HS-27A (cell line): ENCODE measurements around the gene SHISA7.

Experiments used
- DNase-seq: peaks from one replicate; pipeline ENCODE4 v3.0.0-alpha.2; 2012; ENCODE audit warnings: low read depth, missing footprints

Gene SHISA7

DNA sequence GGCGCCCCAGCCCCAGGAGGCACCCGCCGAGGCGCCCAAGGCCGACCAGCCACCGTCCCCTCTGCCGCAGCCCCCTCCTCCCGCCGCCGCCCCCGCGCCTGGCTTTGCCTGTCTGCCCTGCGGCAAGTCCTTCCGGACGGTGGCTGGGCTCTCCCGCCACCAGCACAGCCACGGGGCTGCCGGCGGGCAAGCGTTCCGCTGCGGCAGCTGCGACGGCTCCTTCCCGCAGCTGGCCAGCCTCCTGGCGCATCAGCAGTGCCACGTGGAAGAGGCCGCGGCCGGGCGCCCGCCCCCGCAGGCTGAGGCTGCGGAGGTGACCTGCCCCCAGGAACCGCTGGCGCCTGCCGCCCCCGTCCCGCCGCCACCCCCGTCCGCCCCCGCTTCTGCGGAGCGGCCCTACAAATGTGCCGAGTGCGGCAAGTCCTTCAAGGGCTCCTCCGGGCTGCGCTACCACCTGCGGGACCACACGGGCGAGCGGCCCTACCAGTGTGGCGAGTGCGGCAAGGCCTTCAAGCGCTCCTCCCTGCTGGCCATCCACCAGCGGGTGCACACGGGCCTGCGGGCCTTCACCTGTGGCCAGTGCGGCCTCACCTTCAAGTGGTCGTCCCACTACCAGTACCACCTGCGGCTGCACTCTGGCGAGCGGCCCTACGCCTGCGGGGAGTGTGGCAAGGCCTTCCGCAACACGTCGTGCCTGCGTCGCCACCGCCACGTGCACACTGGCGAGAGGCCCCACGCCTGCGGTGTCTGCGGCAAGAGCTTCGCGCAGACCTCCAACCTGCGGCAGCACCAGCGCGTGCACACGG lies 39.3 kb upstream of the SHISA7 start:
- no peak for DNase-seq

DNA sequence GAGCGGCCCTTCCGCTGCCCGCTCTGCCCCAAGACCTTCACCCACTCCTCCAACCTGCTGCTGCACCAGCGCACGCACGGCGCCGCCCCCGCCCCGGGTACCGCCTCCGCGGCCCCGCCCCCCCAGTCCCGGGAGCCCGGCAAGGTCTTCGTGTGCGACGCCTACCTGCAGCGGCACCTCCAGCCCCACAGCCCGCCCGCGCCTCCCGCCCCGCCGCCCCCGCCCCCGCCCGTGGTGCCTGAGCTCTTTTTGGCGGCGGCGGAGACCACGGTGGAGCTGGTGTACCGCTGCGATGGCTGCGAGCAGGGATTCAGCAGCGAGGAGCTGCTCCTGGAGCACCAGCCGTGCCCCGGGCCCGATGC lies 38.7 kb upstream of the SHISA7 start:
- no peak for DNase-seq

DNA sequence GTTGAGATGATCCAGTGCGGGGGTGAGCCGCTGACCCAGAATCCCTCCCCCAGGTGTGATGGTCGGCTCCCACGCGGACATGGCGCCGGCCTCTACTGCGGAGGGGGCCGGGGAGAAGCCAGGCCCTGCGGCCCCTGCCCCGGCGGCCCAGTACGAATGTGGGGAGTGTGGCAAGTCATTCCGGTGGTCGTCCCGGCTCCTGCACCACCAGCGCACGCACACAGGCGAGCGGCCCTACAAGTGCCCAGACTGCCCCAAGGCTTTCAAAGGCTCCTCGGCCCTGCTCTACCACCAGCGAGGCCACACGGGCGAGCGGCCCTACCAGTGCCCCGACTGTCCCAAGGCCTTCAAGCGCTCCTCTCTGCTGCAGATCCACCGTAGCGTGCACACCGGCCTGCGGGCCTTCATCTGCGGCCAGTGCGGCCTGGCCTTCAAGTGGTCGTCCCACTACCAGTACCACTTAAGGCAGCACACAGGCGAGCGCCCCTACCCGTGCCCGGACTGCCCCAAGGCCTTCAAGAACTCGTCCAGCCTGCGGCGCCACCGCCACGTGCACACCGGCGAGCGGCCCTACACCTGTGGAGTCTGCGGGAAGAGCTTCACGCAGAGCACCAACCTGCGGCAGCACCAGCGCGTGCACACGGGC lies 38.2 kb upstream of the SHISA7 start:
- DNase-seq, result no peak

DNA sequence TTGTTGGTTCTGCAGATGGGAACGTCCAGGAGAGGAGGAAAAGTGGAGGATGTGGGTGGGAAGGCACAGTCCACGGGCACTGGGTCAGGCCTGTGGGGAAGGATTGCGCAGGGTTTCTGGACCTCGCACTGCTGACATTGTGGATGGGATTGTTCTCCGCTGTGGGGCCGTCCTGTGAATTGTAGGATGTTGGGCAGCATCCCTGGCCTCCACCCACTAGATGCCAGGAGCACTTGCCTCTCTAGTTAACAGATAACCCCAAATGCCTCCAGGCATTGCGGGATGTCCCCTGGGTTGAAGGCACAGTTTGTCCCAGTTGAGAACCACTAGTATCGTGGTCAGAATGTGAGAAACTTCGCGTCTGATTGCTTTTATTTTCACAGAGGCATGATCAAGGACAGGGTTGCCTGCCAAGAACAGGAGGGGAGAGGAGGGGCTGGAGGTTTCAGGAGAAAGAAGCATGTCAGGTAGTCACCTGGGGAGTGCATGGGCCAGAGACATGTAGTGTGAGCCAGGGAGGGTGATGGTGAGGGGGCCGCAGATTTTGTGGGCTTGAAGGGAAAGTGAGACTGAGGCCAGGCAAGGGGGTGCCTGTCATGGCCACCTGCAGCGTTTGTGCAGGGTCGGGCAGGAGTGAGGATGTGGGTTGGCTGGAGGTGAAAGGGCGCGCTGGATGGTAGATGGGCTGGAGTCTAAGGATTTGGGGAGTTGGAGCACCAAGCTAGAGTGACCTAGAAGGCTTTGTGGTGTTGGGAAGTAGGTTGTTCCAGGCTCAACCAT lies 36.5 kb upstream of the SHISA7 start:
- no peak for DNase-seq

DNA sequence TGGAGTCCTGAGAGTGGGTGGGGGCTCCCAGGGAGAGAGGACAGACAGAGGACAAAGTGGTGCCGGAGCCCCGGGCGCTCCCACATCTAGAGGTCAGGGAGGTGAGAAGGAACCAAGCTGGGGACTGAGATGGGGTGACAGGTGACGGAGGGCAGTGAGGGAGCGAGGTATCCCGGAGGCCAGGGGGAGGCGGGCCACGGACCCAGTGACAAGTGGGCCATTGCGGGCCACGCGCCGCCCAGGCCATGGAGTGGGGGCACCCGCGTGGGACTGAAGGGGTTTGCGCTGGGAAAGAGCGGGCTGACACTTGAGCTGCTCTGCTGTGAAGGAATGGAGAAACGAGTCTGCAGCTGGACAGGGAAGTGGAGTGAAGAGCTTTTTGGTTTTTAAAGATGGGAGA lies 35.9 kb upstream of the SHISA7 start:
- no peak for DNase-seq

DNA sequence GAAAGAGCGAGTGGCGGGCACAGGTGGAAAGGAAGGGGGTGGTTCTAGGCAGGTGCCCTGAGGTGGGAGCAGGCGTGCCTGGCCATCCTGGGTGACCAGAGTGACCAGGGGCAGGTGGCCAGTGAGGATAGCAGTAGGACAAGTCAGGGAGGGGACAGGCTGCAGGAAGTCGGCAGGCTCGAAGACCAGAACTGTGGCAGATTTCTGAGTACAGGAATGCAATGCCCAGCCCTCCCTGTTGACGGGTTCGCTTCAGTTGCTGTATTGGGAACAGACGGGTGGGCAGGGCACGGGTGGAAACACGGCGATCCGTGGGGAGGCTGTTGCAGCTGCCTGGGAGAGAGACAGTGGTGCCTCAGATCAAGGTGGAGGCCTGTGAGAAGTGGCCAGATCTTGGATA lies 35.3 kb upstream of the SHISA7 start:
- DNase-seq, result no peak

DNA sequence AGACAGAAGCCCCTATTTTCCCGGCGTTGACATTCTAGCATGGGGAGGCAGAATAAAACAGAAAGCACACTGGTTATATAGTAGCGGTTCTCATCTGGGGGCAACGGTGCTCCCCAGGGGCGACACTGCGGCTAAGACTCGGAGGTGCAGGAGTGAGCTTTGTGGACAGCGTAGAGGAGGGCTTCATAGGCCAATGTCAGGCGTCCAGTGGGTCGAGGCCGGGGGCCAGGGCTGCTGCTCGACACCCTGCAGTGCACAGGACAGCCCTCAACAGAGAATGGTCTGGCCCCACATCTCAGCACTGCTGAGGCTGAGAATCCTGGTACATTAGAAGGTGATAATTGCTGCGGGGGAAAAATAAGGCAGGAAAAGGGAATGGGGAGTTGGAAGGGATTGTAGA lies 34.8 kb upstream of the SHISA7 start:
- DNase-seq, result no peak

DNA sequence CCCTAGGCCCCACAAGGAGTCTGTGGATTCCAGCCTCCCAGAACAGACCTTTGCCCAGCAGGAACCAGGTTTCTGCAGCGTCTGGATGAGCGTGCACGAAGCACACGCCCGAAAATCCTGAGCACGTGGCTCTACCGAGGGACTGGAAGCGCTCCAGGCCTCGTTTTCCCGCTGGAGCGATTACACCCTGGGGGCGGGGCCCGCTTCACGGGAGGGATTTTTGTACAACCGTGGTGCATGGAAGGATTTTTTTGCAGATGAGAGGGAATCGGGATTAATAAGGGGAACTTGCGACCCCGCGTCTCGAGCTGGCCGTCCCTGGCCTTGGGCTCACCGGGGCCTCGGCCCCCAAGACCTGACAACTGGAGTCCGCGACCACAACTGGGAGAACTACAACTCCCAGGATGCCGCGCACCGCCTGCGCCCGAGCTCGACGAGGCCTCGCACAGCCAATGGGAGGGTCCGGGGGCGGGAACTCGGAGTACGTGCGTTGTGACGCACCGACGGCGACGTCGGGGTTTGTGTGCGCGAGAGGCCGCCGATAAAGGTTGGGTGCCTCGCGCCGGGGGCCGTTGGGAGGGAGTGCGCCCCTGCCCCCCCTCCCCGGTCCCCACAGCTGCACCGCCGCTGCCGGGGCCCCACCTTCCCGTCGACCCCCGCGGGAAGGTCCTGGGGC lies 33.1 kb upstream of the SHISA7 start, which contains the start of gene ZNF628:
Gene ZNF628 (plus strand): TSS at position 518 of the 676 bp plus-strand sequence. CDS start 3,294 bp downstream, outside the sequence.
- peak; percentile 99 for DNase-seq

DNA sequence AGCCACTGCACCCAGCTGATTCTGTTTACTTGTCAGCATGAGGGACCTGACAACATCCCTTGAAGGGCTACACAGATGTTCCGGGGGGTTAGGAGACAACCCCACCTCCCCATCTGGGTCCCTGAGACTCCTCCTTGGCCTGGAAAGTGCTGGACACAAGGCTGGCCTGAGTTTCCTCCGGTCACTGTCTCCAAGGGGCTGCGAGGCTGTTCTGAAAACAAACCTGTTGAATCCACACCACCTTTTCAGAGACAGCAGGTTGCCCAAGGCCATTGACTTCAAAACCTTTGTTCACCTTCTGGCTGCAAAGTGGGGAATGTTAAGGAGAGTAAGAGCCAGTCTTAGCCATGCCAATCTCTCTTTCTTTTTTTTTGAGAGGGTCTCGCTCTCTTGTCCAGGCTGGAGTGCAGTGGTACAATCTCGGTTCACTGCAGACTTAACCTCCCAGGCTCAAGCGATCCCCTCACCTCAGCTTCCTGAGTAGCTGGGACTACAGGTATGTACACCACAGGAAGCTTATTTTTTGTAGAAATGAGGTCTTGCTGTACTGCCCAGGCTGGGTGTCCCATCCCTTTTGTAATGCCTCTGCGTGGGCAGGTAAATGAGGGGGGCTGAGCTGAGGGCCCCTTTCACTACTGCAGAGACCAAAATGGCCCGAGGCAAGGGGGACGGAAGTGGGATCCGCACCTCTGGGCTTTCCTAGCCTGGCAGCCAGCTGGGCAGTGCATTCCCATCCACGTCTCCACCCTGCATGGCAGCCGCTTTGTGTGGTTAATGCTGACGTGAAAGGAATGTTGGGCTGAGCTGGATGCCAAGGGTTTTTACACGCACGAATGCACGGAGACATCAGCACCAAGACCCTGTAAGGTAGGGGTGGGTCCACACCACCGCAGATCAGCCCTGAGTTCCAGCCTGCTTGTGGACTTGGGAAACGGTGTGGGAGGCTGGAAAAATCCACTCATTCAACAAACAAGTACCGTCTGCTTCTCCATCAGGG lies 31.5 kb upstream of the SHISA7 start:
- peak; percentile 71 for DNase-seq

DNA sequence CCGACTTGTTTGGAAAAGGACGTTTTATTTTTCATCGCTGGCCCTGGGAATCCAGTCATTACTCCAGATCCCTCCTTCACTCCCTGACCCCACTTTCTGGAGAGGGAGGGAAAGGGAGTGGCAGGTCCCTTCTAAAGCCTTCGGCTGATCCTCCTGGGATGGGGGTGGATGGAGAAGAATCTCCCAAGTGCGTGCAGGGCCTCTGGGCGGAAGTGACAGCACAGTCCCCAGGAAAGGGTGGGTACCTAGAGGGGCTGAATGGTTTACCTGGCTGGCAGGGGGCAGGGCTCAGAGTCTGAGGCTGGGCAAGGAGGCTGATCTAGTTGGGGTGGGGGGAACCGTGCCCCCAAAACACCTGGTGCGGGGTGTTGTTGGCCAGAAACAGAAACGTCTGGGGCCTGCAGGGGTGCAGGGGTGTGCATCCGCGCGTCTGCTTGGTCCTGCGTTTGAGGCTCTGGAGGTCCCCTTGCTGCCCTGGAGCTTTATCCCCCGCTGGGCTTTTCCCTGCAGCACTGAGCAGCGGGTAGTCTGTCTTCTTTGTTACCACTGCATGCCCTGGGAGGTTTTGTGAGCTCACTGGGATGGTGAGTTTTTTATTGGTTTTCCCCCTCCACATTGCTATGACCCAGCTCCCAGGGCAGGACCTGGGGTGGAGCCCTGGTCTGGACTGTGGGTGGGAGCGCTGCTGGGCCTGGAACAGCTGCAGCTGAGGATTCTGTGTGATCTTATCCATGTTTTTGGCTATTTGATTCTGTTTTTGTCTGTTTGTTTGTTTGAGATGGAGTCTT lies 30.3 kb upstream of the SHISA7 start:
- DNase-seq, result no peak

DNA sequence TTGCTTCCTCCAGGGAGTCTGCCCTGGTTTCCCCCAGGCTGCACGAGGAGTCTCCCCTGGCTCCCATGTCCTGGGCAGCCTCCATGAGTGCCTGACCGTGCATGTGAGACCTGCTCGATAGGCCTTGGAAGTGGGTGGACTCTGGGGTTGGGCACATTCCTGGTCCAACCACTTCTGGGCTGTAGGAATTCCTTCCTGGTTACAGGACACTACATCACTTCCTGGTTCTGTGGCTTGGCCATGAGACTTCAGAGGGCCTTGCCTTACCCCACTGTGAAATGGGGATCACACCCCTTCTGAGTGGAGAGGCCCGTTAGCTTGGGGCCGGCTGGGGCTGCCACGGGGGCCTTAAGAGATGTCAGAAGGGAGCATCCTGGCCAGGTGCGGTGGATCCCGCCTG lies 29.4 kb upstream of the SHISA7 start:
- no peak for DNase-seq

DNA sequence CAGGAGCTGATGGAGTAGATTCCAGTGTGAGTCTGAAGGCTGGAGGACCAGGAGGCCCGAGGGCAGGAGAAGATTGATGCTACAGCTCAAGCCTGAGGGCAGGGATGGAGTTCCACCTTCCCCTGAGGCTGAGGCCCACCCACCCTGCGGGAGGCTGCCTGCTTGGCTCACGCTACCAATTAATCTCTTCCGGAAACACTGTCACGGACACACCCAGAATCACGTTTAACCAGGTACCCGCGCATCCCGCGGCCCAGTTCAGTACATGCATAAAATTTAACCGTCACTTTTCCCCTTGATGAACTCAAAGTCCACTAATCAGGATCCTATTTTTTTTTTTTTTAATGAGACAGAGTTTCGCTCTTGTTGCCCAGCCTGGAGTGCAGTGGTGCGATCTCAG lies 28.2 kb upstream of the SHISA7 start:
- no peak for DNase-seq

DNA sequence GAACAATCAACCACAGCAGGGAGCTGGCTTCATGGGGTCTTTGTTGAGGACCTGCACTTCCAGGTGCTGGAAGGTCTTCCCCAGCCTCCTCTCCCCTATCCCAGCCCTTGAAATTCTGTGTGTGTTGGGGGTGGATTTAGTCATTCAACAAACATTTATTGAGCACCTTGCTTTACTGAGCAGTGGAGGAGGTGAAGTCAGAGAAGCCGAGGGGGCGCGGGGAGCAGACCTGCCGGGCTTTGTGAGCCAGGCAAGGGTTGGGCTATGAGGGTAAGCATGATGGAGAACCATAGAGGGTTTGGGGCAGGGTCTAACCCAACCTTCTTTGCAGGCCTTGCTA lies 24.9 kb upstream of the SHISA7 start:
- no peak for DNase-seq

DNA sequence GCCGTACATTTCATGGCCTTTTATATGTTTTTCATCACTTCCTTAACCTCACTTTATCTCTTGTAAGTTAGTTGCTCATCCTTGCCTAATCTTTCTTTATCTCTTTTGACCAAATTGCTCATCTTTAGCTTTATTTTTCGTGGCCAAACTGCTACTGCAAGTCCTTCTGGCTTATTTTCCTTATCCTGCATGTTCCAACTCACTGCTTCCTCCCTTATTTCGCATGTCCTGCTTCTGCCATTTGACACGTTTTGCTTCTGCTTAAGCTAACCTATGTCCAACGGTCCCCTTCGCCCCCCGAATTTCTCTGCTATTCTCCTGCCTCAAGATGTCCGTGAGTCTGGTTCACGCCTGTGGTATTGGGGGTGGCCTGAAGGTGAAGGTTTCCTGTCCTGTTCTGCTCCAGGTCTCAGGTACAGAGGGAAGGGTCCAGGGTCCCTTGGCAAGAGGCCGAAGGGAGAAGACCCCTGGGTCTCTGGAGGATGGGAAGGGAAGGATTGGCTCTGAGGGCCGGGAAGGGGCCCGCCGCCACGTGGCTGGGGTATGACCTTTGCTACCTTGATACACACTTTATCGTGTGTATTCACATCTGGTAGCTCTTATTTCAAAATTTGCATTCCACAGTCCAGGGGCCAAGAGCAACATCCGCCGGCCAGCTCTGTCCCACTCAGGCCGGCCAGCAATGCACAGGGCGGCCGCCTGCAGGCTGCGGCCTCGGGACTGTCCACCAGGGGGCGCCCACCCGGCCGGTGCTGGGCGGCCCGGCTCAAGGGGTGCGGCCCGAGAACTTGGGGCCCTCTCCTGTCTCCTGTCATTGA lies 24.3 kb upstream of the SHISA7 start:
- DNase-seq, result no peak

DNA sequence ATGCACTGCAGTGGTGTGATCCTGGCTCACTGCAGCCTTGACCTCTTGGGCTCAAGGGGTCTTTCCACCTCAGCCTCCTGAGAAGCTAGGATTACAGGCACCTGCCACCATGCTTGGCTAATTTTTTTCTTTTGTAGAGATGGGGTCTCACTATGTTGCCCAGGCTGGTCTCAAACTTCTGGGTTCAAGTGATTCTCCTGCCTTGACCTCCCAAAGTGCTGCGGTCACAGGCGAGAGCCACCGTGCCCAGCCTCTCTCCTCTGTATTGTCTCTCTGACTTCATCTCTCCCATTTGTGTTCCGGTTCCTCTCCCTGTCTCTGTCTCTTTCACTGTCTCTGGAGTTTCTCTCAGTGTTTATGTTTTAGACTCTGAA lies 23.1 kb upstream of the SHISA7 start:
- no peak for DNase-seq

DNA sequence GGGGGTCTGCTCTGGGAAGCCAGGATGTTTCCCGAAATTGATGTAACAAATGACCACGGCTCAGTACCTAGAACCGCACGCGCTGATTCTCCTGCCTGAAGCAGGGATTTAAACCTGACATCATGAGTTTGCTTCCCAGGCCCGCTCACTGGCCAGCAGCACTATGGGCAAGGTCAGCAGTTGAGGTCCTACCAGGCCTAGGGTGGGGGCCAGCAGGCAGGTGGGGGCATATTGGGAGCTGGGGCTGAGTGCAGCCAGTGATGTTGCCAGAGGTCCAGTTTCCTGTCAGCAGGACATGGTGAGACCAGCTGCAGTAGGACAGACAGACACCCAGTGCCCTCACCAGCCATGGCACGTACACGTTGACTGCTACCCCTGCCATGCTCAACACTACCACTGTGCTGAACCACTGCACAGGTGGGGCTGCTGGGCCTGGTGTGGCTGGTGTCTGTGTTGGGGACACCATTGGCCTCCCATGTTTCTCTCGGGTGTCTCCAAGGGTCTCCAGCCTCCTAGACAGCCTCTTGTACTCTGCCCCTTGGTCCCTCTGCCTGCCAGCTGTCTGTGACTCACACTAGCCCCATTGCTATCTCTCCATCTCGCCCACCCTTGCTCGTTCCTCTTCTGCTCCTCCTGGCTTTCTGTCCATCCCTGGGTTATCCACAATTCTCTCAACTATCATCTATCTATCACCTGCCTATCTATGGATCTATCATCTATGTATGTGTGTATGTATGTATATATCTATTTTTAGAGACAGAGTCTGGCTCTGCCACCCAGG lies 22.6 kb upstream of the SHISA7 start:
- no peak for DNase-seq

DNA sequence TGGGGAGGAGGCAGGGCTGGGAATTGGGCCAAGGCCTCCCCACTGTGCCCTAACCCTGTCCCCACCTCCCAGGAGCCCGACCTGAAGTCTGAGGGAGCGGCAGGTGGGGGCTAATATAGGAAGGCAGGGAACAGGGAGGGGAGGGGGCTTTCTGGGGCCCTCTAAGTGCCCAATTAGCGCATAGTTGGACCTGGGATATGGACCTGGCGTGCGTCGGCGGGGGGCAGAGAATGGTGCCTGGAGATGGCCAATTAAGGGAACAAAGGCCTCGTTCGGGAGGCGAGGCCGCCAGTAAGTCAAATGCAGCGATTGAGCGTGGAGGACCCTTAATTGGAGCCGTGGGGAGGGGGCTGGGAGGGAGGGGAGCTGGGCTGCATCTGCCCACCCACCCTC lies 21.6 kb upstream of the SHISA7 start, which contains the start of gene C19orf85:
Gene C19orf85 (minus strand): TSS at position 90 of the 393 bp plus-strand sequence. CDS start 197 bp downstream, outside the sequence.
- DNase-seq, result no peak

DNA sequence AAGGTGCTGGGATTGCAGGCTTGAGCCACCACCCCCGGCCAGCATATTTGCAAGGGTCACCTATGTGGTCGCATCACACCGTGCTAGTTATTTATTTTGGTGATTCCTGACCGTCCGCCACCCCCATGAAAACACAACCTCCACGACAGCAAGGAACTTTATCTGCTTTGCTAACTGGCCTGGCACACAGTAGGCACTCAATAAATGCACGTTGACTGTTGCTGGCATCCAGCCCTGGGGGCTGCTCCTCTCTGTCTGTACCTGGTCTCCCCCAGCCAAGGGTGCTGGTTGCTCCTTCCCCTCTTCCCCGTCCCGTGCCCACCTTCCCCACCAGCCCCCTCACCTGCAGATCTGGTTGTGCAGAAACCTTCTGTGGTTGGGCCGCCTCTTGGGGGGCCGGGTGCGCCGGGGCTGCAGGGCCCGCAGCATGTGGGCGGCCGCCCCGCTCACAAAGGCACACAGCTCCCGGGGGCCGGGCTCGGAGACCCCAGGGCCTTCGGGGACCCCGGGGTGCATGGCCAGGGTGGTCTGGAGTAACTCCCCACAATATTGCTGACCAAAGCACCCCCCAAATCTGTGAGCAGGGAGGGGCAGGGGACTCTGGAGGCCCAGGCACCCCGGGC lies 21.1 kb upstream of the SHISA7 start:
- DNase-seq, result no peak
